ENCODE data around the gene WIPF2.

DNA sequence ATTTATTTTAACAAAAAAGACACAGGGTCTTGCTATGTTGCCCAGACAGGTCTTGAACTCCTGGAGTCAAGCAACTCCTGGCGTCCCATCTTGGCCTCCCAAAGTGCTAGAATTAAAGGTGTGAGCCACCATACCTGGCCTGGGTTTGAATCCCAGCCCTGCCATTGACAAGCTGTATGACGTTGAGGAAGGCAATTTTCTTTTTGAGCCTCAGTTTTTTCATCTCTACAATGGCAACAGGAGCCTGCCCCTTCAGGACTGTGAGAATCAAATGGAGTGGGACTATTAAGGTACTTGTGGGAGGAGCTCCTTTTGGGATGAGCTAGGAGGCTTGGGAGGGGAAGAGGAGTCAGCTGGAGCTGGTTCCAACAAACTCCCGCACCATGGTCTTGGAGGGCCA is 96.1 kb downstream of the WIPF2 start:
- TF ChIP-seq, protein P1, sequence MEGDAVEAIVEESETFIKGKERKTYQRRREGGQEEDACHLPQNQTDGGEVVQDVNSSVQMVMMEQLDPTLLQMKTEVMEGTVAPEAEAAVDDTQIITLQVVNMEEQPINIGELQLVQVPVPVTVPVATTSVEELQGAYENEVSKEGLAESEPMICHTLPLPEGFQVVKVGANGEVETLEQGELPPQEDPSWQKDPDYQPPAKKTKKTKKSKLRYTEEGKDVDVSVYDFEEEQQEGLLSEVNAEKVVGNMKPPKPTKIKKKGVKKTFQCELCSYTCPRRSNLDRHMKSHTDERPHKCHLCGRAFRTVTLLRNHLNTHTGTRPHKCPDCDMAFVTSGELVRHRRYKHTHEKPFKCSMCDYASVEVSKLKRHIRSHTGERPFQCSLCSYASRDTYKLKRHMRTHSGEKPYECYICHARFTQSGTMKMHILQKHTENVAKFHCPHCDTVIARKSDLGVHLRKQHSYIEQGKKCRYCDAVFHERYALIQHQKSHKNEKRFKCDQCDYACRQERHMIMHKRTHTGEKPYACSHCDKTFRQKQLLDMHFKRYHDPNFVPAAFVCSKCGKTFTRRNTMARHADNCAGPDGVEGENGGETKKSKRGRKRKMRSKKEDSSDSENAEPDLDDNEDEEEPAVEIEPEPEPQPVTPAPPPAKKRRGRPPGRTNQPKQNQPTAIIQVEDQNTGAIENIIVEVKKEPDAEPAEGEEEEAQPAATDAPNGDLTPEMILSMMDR (conservative IDR thresholded peaks at IDR 0.05; ENCODE audit: low read depth, low read length) = no peak
- TF ChIP-seq EZH2 (IDR thresholded peaks at IDR 0.05; ENCODE audit: low read length, unreplicated experiment) = no peak
